Breast epithelium (tissue), 3 donors: Measurements from ENCODE around the gene MLLT1.

Source experiments
- POLR2A ChIP-seq: fragments of 450-650 bp; IDR thresholded peaks from one replicate; pipeline ENCODE4 v1.6.1; 2016; ENCODE audit warnings: antibody characterized with exemption, mild to moderate bottlenecking, moderate library complexity
- TF ChIP-seq, protein P1 (sequence below), 3 donors: fragments of 450-650 bp; IDR thresholded peaks; one replicate each; pipeline ENCODE4 v1.5.1; 2016 to 2017; ENCODE audit warnings: antibody characterized with exemption in 3 of 3, mild to moderate bottlenecking in 3 of 3, moderate library complexity in 3 of 3

DNA sequence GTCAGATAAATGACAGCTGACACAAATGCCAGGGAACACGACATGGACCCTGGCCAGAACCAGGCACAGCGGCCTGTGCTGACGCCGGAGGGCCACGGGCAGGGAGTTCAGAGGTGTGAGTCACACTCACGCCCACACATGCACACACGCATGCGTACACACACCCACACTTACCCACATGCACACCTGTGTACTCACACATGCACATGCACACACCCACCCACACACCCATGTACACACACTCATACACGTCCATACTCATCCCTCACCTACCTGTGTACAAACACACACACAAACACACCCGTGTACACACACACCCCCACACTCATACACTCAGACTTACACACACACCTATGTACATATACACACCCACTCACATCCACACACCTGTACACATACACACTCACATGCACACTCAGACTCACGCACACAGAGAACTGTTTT is 40.4 kb downstream of the MLLT1 start:
- TF ChIP-seq, protein P1, sequence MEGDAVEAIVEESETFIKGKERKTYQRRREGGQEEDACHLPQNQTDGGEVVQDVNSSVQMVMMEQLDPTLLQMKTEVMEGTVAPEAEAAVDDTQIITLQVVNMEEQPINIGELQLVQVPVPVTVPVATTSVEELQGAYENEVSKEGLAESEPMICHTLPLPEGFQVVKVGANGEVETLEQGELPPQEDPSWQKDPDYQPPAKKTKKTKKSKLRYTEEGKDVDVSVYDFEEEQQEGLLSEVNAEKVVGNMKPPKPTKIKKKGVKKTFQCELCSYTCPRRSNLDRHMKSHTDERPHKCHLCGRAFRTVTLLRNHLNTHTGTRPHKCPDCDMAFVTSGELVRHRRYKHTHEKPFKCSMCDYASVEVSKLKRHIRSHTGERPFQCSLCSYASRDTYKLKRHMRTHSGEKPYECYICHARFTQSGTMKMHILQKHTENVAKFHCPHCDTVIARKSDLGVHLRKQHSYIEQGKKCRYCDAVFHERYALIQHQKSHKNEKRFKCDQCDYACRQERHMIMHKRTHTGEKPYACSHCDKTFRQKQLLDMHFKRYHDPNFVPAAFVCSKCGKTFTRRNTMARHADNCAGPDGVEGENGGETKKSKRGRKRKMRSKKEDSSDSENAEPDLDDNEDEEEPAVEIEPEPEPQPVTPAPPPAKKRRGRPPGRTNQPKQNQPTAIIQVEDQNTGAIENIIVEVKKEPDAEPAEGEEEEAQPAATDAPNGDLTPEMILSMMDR (IDR thresholded peaks at IDR 0.05), result no peak
- TF ChIP-seq POLR2A, result no peak
